ENCODE data around the gene TUFT1. TPM values are rescaled to one million over a fixed set of nuclear protein-coding genes. Genes with fewer than 3 reads are reported as not detected.

Gene TUFT1
- total and polyA plus RNA-seq, 10 of the 15 experiments (the other 5 are each of a cell fraction or from before 2014, with no cell fraction given) = 0.08 to 4.3 (median 3.2) TPM

DNA sequence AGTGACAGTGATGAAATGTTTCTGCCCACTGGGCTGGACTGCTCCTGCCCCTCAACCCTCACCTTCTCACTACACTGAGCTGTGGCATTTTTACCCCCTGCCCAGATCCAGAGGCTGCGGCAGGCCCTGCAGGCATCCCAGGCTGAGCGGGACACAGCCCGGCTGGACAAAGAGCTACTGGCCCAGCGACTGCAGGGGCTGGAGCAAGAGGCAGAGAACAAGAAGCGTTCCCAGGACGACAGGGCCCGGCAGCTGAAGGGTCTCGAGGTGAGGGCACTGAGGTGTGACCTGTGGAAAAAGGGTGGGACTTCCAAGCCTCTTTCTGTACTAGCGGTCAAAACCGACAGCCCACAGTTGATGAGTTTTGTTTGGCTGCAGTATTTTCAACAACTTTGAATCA lies 6.2 kb upstream of the TUFT1 start:
- H3K36me3 ChIP-seq (ENCODE audit: control insufficient read depth in 2 of 2, insufficient read depth in 2 of 2, low read length in 1 of 2) = no peaks in the 10 kb centered on the region
- WGBS (ENCODE audit: insufficient coverage, insufficient replicate concordance, low lambda C conversion rate, missing lambda C conversion rate) = 80% methylated on average over 10 of the region's 10 CpGs
- ChIA-PET POLR2A (no interaction called here), RAD21 (ENCODE audit: unreplicated experiment) (interaction anchor here (1.3 kb wide), 1 partner anchor 56 kb away, joined by 3 read pairs; no protein-coding TSS in a partner anchor), SMC1A (ENCODE audit: uncharacterized antibody, unreplicated experiment) (interaction anchor here (2.4 kb wide), 1 partner anchor 89 kb away, joined by 6 read pairs; no protein-coding TSS in a partner anchor), CTCF (interaction anchor here (1.1 to 2.6 kb wide), 5 partner anchors 39 to 295 kb away, joined by 3 to 8 read pairs (median 4); no protein-coding TSS in a partner anchor)
- no peak overlapping the region for H3K27ac ChIP-seq (ENCODE audit: control insufficient read depth, insufficient read depth)
- intact Hi-C loops (cut with micrococcal nuclease; ENCODE audit: unreplicated experiment) = loop anchor here (2.0 kb wide), 2 partner anchors 201 to 303 kb away; no protein-coding TSS in a partner anchor
- in situ Hi-C loops (cut with MboI) = no loop called here
- H3K4me2 ChIP-seq (ENCODE audit: control insufficient read depth, insufficient read depth) = no peak overlapping the region
- ATAC-seq (no peak), FAIRE-seq (no peak), DNase-seq (ENCODE audit: low read depth, low spot score) (no peak)
- no peaks in the 10 kb centered on the region for H3K9me3 ChIP-seq (replicated peaks; ENCODE audit: control insufficient read depth, insufficient read depth, low read length)
- H3K4me1 ChIP-seq (ENCODE audit: control insufficient read depth, insufficient read depth, low read length) = no peaks in the 10 kb centered on the region
- H3K4me3 ChIP-seq = no peak overlapping the region
- no peaks in the 10 kb centered on the region for H4K20me1 ChIP-seq (ENCODE audit: control insufficient read depth, insufficient read depth)
- no peaks in the 10 kb centered on the region for H3K27me3 ChIP-seq (replicated peaks in 1 of 2; ENCODE audit: control insufficient read depth in 2 of 2, insufficient read depth in 2 of 2, low read length in 1 of 2)
- no peak overlapping the region for H3K9ac ChIP-seq (ENCODE audit: control insufficient read depth, insufficient read depth, low read length)
- no peak overlapping the region for H2AFZ ChIP-seq (ENCODE audit: control insufficient read depth, low read depth, low read length)
- no TSS peak for BruUV-seq (replicated peaks)
- no peaks in the 10 kb centered on the region for H3K79me2 ChIP-seq (ENCODE audit: control insufficient read depth, insufficient read depth, low read length)
- no peak for TF ChIP-seq MTA2 (IDR thresholded peaks at IDR 0.05; ENCODE audit: low read depth)
- TF ChIP-seq CHD1 (IDR thresholded peaks at IDR 0.05; ENCODE audit: low read depth, low read length) = no peak
- TF ChIP-seq, protein P1, sequence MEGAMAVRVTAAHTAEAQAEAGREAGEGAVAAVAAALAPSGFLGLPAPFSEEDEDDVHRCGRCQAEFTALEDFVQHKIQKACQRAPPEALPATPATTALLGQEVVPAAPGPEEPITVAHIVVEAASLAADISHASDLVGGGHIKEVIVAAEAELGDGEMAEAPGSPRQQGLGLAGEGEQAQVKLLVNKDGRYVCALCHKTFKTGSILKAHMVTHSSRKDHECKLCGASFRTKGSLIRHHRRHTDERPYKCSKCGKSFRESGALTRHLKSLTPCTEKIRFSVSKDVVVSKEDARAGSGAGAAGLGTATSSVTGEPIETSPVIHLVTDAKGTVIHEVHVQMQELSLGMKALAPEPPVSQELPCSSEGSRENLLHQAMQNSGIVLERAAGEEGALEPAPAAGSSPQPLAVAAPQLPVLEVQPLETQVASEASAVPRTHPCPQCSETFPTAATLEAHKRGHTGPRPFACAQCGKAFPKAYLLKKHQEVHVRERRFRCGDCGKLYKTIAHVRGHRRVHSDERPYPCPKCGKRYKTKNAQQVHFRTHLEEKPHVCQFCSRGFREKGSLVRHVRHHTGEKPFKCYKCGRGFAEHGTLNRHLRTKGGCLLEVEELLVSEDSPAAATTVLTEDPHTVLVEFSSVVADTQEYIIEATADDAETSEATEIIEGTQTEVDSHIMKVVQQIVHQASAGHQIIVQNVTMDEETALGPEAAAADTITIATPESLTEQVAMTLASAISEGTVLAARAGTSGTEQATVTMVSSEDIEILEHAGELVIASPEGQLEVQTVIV (IDR thresholded peaks at IDR 0.05; ENCODE audit: borderline replicate concordance, partially characterized antibody) = no peak
- TF ChIP-seq ATF7 (IDR thresholded peaks at IDR 0.05; ENCODE audit: low read depth) = no peak
- no peak for TF ChIP-seq NFXL1 (IDR thresholded peaks at IDR 0.05; ENCODE audit: borderline replicate concordance)
- TF ChIP-seq, protein P2, sequence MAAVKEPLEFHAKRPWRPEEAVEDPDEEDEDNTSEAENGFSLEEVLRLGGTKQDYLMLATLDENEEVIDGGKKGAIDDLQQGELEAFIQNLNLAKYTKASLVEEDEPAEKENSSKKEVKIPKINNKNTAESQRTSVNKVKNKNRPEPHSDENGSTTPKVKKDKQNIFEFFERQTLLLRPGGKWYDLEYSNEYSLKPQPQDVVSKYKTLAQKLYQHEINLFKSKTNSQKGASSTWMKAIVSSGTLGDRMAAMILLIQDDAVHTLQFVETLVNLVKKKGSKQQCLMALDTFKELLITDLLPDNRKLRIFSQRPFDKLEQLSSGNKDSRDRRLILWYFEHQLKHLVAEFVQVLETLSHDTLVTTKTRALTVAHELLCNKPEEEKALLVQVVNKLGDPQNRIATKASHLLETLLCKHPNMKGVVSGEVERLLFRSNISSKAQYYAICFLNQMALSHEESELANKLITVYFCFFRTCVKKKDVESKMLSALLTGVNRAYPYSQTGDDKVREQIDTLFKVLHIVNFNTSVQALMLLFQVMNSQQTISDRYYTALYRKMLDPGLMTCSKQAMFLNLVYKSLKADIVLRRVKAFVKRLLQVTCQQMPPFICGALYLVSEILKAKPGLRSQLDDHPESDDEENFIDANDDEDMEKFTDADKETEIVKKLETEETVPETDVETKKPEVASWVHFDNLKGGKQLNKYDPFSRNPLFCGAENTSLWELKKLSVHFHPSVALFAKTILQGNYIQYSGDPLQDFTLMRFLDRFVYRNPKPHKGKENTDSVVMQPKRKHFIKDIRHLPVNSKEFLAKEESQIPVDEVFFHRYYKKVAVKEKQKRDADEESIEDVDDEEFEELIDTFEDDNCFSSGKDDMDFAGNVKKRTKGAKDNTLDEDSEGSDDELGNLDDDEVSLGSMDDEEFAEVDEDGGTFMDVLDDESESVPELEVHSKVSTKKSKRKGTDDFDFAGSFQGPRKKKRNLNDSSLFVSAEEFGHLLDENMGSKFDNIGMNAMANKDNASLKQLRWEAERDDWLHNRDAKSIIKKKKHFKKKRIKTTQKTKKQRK (IDR thresholded peaks at IDR 0.05; ENCODE audit: low read depth, low read length) = no peak
- no peak for TF ChIP-seq TCF3 (IDR thresholded peaks at IDR 0.05; ENCODE audit: borderline replicate concordance, insufficient read depth, low read depth, low read length)
- no peak for TF ChIP-seq ZSCAN29 (IDR thresholded peaks at IDR 0.05)
- no peak for TF ChIP-seq SIN3A (IDR thresholded peaks at IDR 0.05; ENCODE audit: low read depth, low read length)
- no peak for TF ChIP-seq ZNF24 (IDR thresholded peaks at IDR 0.05)
- TF ChIP-seq IKZF2 (IDR thresholded peaks at IDR 0.05) = no peak
- TF ChIP-seq POLR2AphosphoS5 (IDR thresholded peaks at IDR 0.05; ENCODE audit: low read length) = no peak
- TF ChIP-seq SMAD1 (IDR thresholded peaks at IDR 0.05; ENCODE audit: low read depth, partially characterized antibody) = no peak
- TF ChIP-seq BCL3 (IDR thresholded peaks at IDR 0.05; ENCODE audit: borderline replicate concordance, insufficient read depth, low read depth, low read length, poor library complexity, severe bottlenecking) = no peak
- TF ChIP-seq NR2F1 (conservative IDR thresholded peaks at IDR 0.05) = no peak
- TF ChIP-seq STAT3 (IDR thresholded peaks at IDR 0.05; ENCODE audit: low read depth, low read length) = no peak

Data from GM12878 (cell line).